C4-2B (cell line): Measurements from ENCODE around the gene CD6.

Experiments
- ZFX ChIP-seq: fragments of 450-650 bp; IDR thresholded peaks from 2 replicates; pipeline ENCODE4 v1.6.1; 2017
- TF ChIP-seq, protein P1 (sequence below): fragments of 450-650 bp; conservative IDR thresholded peaks from 2 replicates; pipeline ENCODE4 v1.5.1; 2017; ENCODE audit warnings: mild to moderate bottlenecking

DNA sequence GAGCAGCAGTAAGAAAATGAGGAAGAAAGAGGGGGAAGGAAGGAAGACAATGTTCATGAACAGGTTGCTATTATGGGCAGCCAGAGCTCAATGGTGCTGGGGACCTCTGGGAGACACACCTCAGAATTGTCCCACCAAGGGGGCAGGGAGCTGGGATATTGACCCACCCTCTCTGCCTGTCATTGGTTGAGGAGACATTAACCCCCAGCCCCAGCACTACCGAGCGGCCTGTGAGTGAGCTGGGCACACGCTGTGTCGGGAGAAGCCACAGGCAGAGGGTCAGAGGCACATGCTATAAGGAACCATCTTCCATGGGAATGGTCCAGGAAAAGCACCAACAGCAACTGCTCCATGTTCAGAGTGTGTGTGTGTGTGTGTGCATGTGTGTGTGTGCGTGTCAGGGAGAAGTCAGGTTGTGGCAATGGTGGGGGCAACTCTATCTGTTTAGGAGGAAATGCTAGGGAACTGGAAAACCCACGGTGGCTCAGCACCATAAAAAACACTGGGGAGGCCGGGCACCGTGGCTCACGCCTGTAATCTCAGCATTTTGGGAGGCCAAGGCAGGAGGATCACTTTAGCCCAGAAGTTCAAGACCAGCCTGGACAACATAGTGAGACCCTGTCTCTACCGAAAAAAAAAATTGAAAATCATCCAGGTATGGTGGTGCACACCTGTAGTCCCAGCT is 49.2 kb downstream of the CD6 start:
- TF ChIP-seq, protein P1, sequence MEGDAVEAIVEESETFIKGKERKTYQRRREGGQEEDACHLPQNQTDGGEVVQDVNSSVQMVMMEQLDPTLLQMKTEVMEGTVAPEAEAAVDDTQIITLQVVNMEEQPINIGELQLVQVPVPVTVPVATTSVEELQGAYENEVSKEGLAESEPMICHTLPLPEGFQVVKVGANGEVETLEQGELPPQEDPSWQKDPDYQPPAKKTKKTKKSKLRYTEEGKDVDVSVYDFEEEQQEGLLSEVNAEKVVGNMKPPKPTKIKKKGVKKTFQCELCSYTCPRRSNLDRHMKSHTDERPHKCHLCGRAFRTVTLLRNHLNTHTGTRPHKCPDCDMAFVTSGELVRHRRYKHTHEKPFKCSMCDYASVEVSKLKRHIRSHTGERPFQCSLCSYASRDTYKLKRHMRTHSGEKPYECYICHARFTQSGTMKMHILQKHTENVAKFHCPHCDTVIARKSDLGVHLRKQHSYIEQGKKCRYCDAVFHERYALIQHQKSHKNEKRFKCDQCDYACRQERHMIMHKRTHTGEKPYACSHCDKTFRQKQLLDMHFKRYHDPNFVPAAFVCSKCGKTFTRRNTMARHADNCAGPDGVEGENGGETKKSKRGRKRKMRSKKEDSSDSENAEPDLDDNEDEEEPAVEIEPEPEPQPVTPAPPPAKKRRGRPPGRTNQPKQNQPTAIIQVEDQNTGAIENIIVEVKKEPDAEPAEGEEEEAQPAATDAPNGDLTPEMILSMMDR, result no peak
- no peak for TF ChIP-seq ZFX
